Liver (tissue), 9 donors: ENCODE data around the gene C14orf132. TPM values are rescaled to one million over a fixed set of nuclear protein-coding genes. Genes with fewer than 3 reads are reported as not detected.

Experiments used
- DNase-seq: peaks from one replicate; pipeline ENCODE4 v3.0.0-alpha.2; 2017; ENCODE audit warnings: low spot score
- H3K27ac ChIP-seq, 2 donors: one replicate each; pipeline ENCODE4 v1.7.0; 2013; ENCODE audit warnings: inconsistent platforms in 2 of 2, low read length in 2 of 2, control low read depth in 1 of 2, low read depth in 1 of 2, mild to moderate bottlenecking in 1 of 2
- H3K27me3 ChIP-seq, 4 donors: one replicate each; pipeline versions ENCODE4 v1.6.1 to v1.7.0; 2013; ENCODE audit warnings: low read length in 3 of 4, inconsistent platforms in 1 of 4, mild to moderate bottlenecking in 1 of 4, moderate library complexity in 1 of 4; ENCODE audit not compliant: control insufficient read depth in 4 of 4, insufficient read depth in 4 of 4
- H3K36me3 ChIP-seq, 4 donors: one replicate each; pipeline versions ENCODE4 v1.6.1 to v1.7.0; 2013; ENCODE audit warnings: low read length in 3 of 4, mild to moderate bottlenecking in 3 of 4, low read depth in 1 of 4, moderate library complexity in 1 of 4; ENCODE audit not compliant: control insufficient read depth in 4 of 4, insufficient read depth in 3 of 4
- H3K4me1 ChIP-seq, 4 donors: one replicate each; pipeline versions ENCODE4 v1.6.1 to v1.7.0; 2013; ENCODE audit warnings: low read length in 3 of 4, mild to moderate bottlenecking in 3 of 4, moderate library complexity in 1 of 4; ENCODE audit not compliant: control insufficient read depth in 4 of 4, insufficient read depth in 4 of 4
- H3K4me3 ChIP-seq, 3 donors: one replicate each; pipeline versions ENCODE4 v1.6.1 to v1.7.0; 2013; ENCODE audit warnings: low read length in 3 of 3, control low read depth in 1 of 3, low read depth in 1 of 3, mild to moderate bottlenecking in 1 of 3
- H3K9ac ChIP-seq, 2 donors: one replicate each; pipeline ENCODE4 v1.7.0; 2013; ENCODE audit warnings: low read length in 2 of 2, mild to moderate bottlenecking in 2 of 2, moderate library complexity in 2 of 2, control low read depth in 1 of 2, low read depth in 1 of 2
- H3K9me3 ChIP-seq, 4 donors: one replicate each; pipeline versions ENCODE4 v1.6.1 to v1.7.0; 2013; ENCODE audit warnings: low read length in 3 of 4; ENCODE audit not compliant: control insufficient read depth in 4 of 4
- ATF3 ChIP-seq: IDR thresholded peaks from 2 replicates; pipeline ENCODE4 v1.6.1; 2016; ENCODE audit warnings: antibody characterized with exemption
- CTCF ChIP-seq: fragments of 150-350 bp; IDR thresholded peaks from 2 replicates; pipeline ENCODE4 v1.5.1; 2017; ENCODE audit warnings: improper control_type of control experiment, low read depth, low read length; ENCODE audit not compliant: missing input control
- EGR1 ChIP-seq, 2 donors: IDR thresholded peaks; 2 replicates each; pipeline ENCODE4 v1.6.1; 2016 to 2018; ENCODE audit warnings: antibody characterized with exemption in 2 of 2, low read depth in 2 of 2
- FOXA1 ChIP-seq: IDR thresholded peaks from 2 replicates; pipeline ENCODE4 v1.6.1; 2016; ENCODE audit warnings: antibody characterized with exemption
- FOXA2 ChIP-seq: IDR thresholded peaks from 2 replicates; pipeline ENCODE4 v1.6.1; 2016; ENCODE audit warnings: antibody characterized with exemption
- GABPA ChIP-seq, 2 donors: IDR thresholded peaks in 1 of 2; conservative IDR thresholded peaks in 1 of 2; 2 replicates each; pipeline ENCODE4 v1.6.1; 2016; ENCODE audit warnings: antibody characterized with exemption in 2 of 2, mild to moderate bottlenecking in 1 of 2, moderate library complexity in 1 of 2
- HNF4G ChIP-seq: IDR thresholded peaks from 2 replicates; pipeline ENCODE4 v1.6.1; 2016; ENCODE audit warnings: antibody characterized with exemption
- JUND ChIP-seq, 2 donors: IDR thresholded peaks; 2 replicates each; pipeline ENCODE4 v1.6.1; 2016; ENCODE audit warnings: antibody characterized with exemption in 2 of 2
- MAX ChIP-seq: IDR thresholded peaks from 2 replicates; pipeline ENCODE4 v1.6.1; 2016; ENCODE audit warnings: antibody characterized with exemption
- NR2F2 ChIP-seq: IDR thresholded peaks from 2 replicates; pipeline ENCODE4 v1.6.1; 2016; ENCODE audit warnings: antibody characterized with exemption
- RAD21 ChIP-seq, 2 donors: IDR thresholded peaks; 2 replicates each; pipeline ENCODE4 v1.6.1; 2016; ENCODE audit warnings: antibody characterized with exemption in 2 of 2, mild to moderate bottlenecking in 2 of 2
- REST ChIP-seq: IDR thresholded peaks from 2 replicates; pipeline ENCODE4 v1.6.1; 2016; ENCODE audit warnings: antibody characterized with exemption, mild to moderate bottlenecking
- RXRA ChIP-seq, 2 donors: IDR thresholded peaks; 2 replicates each; pipeline ENCODE4 v1.6.1; 2017 to 2018; ENCODE audit warnings: antibody characterized with exemption in 2 of 2, mild to moderate bottlenecking in 1 of 2
- SP1 ChIP-seq: IDR thresholded peaks from 2 replicates; pipeline ENCODE4 v1.6.1; 2018; ENCODE audit warnings: antibody characterized with exemption, mild to moderate bottlenecking
- TAF1 ChIP-seq: conservative IDR thresholded peaks from 2 replicates; pipeline ENCODE4 v1.6.1; 2016; ENCODE audit warnings: antibody characterized with exemption, mild to moderate bottlenecking
- YY1 ChIP-seq: IDR thresholded peaks from 2 replicates; pipeline ENCODE4 v1.6.1; 2016; ENCODE audit warnings: antibody characterized with exemption, mild to moderate bottlenecking
- WGBS: extraction: QIAGEN DNeasy Blood & Tissue Kit; methylation state at CpG from one replicate; pipeline ENCODE4 v1.1.7; 2013; 5-methylcytosine and 5-hydroxymethylcytosine counted together
- polyA plus RNA-seq, 2 donors: library from polyadenylated mRNA; stranded (reverse) in 1 of 2; unstranded in 1 of 2; fragments of 200-250 nt in 1 of 2; fragments of >200 nt in 1 of 2; fragmentation: Nextera tagmentation in 1 of 2; extraction: Ambion mirVana in 1 of 2; gene quantifications; one replicate each; pipeline versions ENCODE4 v1.2.1 to v1.2.3, GENCODE V29; 2013 to 2015
- total RNA-seq, 2 donors: library from RNA; depleted of rRNA; stranded (reverse); fragments of >200 nt; gene quantifications; one replicate each; pipeline ENCODE4 v1.2.3, GENCODE V29; 2014
- TF ChIP-seq, protein P1 (sequence below): IDR thresholded peaks from 2 replicates; pipeline ENCODE4 v1.6.1; 2016; ENCODE audit warnings: antibody characterized with exemption
- donor health status: healthy.
- donor health status: healthy.
- donor health status: healthy.
- donor health status: healthy.
- donor health status: healthy.

Gene C14orf132
- total and polyA plus RNA-seq, 4 donors = 1.8 to 3.0 (median 2.1) TPM

DNA sequence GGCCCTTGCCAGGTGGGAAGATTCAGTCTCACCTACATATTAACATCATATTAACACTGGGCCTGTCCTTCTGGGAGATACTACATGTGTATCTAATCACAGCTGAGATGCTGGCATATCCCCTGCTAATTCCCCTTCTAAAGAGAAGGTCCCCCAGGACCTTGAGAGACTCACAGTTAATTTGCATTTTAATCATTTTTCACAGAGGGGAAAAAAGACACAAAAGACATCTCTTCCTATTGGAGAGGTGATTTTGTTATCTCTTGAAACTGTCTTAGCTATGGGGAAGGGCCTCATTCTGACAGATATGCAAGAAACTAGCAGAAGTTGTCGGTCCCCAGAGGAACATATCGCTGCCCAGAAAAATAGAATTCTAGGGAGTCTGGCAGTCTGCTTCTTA, 7.5 kb downstream of the C14orf132 start:
- no peak overlapping the region for H3K9ac ChIP-seq
- H3K4me1 ChIP-seq = no peaks in the 10 kb centered on the region
- no peak for TF ChIP-seq NR2F2
- TF ChIP-seq TAF1 = no peak
- TF ChIP-seq YY1 = no peak
- TF ChIP-seq EGR1 (IDR thresholded peaks at IDR 0.05; ENCODE audit: low read depth in 2 of 2) = no peak
- TF ChIP-seq ATF3 = no peak
- TF ChIP-seq REST = no peak
- no peak for TF ChIP-seq RXRA (IDR thresholded peaks at IDR 0.05)
- TF ChIP-seq JUND (IDR thresholded peaks at IDR 0.05) = no peak
- TF ChIP-seq FOXA2 = no peak
- no peak for TF ChIP-seq RAD21 (IDR thresholded peaks at IDR 0.05)
- TF ChIP-seq, protein P1, sequence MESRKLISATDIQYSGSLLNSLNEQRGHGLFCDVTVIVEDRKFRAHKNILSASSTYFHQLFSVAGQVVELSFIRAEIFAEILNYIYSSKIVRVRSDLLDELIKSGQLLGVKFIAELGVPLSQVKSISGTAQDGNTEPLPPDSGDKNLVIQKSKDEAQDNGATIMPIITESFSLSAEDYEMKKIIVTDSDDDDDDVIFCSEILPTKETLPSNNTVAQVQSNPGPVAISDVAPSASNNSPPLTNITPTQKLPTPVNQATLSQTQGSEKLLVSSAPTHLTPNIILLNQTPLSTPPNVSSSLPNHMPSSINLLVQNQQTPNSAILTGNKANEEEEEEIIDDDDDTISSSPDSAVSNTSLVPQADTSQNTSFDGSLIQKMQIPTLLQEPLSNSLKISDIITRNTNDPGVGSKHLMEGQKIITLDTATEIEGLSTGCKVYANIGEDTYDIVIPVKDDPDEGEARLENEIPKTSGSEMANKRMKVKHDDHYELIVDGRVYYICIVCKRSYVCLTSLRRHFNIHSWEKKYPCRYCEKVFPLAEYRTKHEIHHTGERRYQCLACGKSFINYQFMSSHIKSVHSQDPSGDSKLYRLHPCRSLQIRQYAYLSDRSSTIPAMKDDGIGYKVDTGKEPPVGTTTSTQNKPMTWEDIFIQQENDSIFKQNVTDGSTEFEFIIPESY = no peak
- TF ChIP-seq HNF4G = no peak
- no peak for TF ChIP-seq SP1
- TF ChIP-seq GABPA (IDR thresholded peaks at IDR 0.05 in 1 of 2, conservative IDR thresholded peaks at IDR 0.05 in 1 of 2) = no peak
- TF ChIP-seq FOXA1 = no peak
- TF ChIP-seq MAX = no peak
- whole genome bisulfite sequencing = 94% methylated on average over 2 of the region's 2 CpGs
- no peaks in the 10 kb centered on the region for H3K9me3 ChIP-seq
- H3K36me3 ChIP-seq = no peaks in the 10 kb centered on the region
- no peaks in the 10 kb centered on the region for H3K27me3 ChIP-seq
- H3K27ac ChIP-seq = no peak overlapping the region
- no peak for DNase-seq
- no peak overlapping the region for H3K4me3 ChIP-seq

DNA sequence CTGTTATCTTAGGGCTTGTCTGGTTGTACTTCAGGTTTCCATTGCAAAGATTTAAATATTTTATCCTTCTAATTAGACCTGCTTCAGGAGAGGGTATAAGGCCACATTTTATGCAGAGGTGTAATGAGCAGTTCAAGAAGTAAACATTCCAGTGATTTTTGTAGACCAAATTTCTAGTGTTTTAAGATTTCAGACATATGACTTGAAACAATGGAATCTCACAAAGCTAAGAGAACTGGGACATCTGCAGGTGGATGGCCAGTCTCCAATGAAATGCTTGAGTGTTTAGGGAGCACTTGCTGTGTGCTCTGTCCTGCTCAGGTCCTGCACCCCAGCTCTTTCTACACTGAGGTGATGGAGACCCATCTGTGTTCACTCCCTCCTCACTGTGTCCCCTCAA, 7.9 kb downstream of the C14orf132 start:
- Histone ChIP-seq H3K27me3 (no peaks in the 10 kb centered on the region), H3K36me3 (no peaks in the 10 kb centered on the region), H3K4me3 (no peak overlapping the region), H3K9ac (no peak overlapping the region), H3K27ac (no peak overlapping the region), H3K4me1 (no peaks in the 10 kb centered on the region), H3K9me3 (no peaks in the 10 kb centered on the region)
- TF ChIP-seq NR2F2 = no peak
- TF ChIP-seq FOXA2 = no peak
- TF ChIP-seq REST = no peak
- TF ChIP-seq SP1 = no peak
- TF ChIP-seq, protein P1 = no peak
- TF ChIP-seq GABPA (IDR thresholded peaks at IDR 0.05 in 1 of 2, conservative IDR thresholded peaks at IDR 0.05 in 1 of 2) = no peak
- TF ChIP-seq RXRA (IDR thresholded peaks at IDR 0.05) = no peak
- no peak for TF ChIP-seq MAX
- no peak for TF ChIP-seq FOXA1
- no peak for TF ChIP-seq CTCF
- no peak for TF ChIP-seq JUND (IDR thresholded peaks at IDR 0.05)
- no peak for TF ChIP-seq ATF3
- TF ChIP-seq RAD21 (IDR thresholded peaks at IDR 0.05) = no peak
- TF ChIP-seq EGR1 (IDR thresholded peaks at IDR 0.05; ENCODE audit: low read depth in 2 of 2) = no peak
- no peak for TF ChIP-seq TAF1
- no peak for DNase-seq
